Spleen (tissue), 13 donors: ENCODE data around the gene ZC3H13. TPM values are rescaled to one million over a fixed set of nuclear protein-coding genes. Genes with fewer than 3 reads are reported as not detected.

Source experiments
- DNase-seq: peaks from one replicate; pipeline ENCODE4 v3.0.0-alpha.2; 2020
- H3K27ac ChIP-seq, 8 donors: fragments of 200-600 bp; sonication (generic) in 7 of 8; 1 replicate in 4 of 8; 2 replicates in 4 of 8; pipeline versions ENCODE4 v1.5.0 to v1.8.0; 2016 to 2021; ENCODE audit warnings: inconsistent platforms in 4 of 8, mild to moderate bottlenecking in 4 of 8, moderate library complexity in 1 of 8
- H3K27me3 ChIP-seq, 7 donors: fragments of 200-600 bp; sonication (generic) in 6 of 7; replicated peaks in 1 of 7; 1 replicate in 4 of 7; 2 replicates in 3 of 7; pipeline versions ENCODE4 v1.5.0 to v1.8.0; 2016 to 2021; ENCODE audit warnings: inconsistent platforms in 3 of 7, mild to moderate bottlenecking in 1 of 7
- H3K36me3 ChIP-seq, 6 donors: fragments of 200-600 bp; sonication (generic) in 5 of 6; 1 replicate in 4 of 6; 2 replicates in 2 of 6; pipeline versions ENCODE4 v1.5.0 to v1.8.0; 2016 to 2021; ENCODE audit warnings: inconsistent platforms in 2 of 6
- H3K4me1 ChIP-seq, 6 donors: fragments of 200-600 bp; sonication (generic) in 5 of 6; 1 replicate in 3 of 6; 2 replicates in 3 of 6; pipeline versions ENCODE4 v1.5.0 to v1.8.0; 2016 to 2021; ENCODE audit warnings: inconsistent platforms in 3 of 6
- H3K4me3 ChIP-seq, 8 donors: fragments of 200-600 bp; sonication (generic) in 7 of 8; 1 replicate in 4 of 8; 2 replicates in 4 of 8; pipeline versions ENCODE4 v1.5.0 to v1.8.0; 2016 to 2021; ENCODE audit warnings: inconsistent platforms in 4 of 8, mild to moderate bottlenecking in 4 of 8, moderate library complexity in 2 of 8
- H3K9me3 ChIP-seq, 8 donors: fragments of 200-600 bp; sonication (generic) in 7 of 8; 1 replicate in 4 of 8; 2 replicates in 4 of 8; pipeline versions ENCODE4 v1.5.0 to v1.8.0; 2016 to 2021; ENCODE audit warnings: inconsistent platforms in 4 of 8
- CTCF ChIP-seq, 11 experiments: fragments of 200-600 bp in 7 of 11; fragments of 450-650 bp in 4 of 11; sonication (generic) in 4 of 11; IDR thresholded peaks in 8 of 11; conservative IDR thresholded peaks in 3 of 11; 1 replicate in 7 of 11; 2 replicates in 4 of 11; pipeline versions ENCODE4 v1.4.0 to v1.8.0; 2016 to 2021; ENCODE audit warnings: antibody characterized with exemption in 11 of 11, inconsistent platforms in 4 of 11, mild to moderate bottlenecking in 1 of 11
- POLR2A ChIP-seq, 3 donors: fragments of 450-650 bp; IDR thresholded peaks; one replicate each; pipeline ENCODE4 v1.5.1; 2017; ENCODE audit warnings: antibody characterized with exemption in 3 of 3, mild to moderate bottlenecking in 1 of 3
- POLR2AphosphoS5 ChIP-seq, 3 donors: sonication (generic); formaldehyde crosslinking; IDR thresholded peaks; one replicate each; pipeline ENCODE4 v1.5.1; 2017; ENCODE audit warnings: antibody characterized with exemption in 3 of 3
- WGBS, 5 donors: extraction: QIAGEN DNeasy Blood & Tissue Kit in 3 of 5; methylation state at CpG; one replicate each; pipeline versions ENCODE4 v1.1.5 to v1.1.7; 2013 to 2018; 5-methylcytosine and 5-hydroxymethylcytosine counted together
- intact Hi-C: fragments of 100-400 bp; cut with DNase I; formaldehyde crosslinking; loops from one replicate; pipeline ENCODE4 v1.15.0; 2023; ENCODE audit warnings: low total_unique reads
- long read RNA-seq, 2 donors: transcript quantifications; one replicate each; lab custom pipeline, GENCODE V29; 2026
- polyA plus RNA-seq, 3 donors: library from polyadenylated mRNA; stranded (reverse); fragments of 200-250 nt; gene quantifications; one replicate each; pipeline ENCODE4 v1.2.1, GENCODE V29; 2013
- total RNA-seq, 7 donors: library from RNA; depleted of rRNA in 3 of 7; stranded (reverse); fragments of >200 nt in 3 of 7; fragmentation: NEBNext Ultra II Directional in 4 of 7; extraction: Animal tissue kit (Norgen Biotek cat#: 25700) in 4 of 7; gene quantifications; one replicate each; pipeline versions ENCODE4 v1.1.0 to v1.2.1, GENCODE V29; 2016 to 2021
- donor health status: healthy with polysubstance abuse.
- donor health status: DM: no; HTN: no; CAD: no; lungs with moderate emphysema.
- donor health status: DM: no; HTN: no; CAD: no.
- donor health status: Bipolar disorder and iron deficiency.
- donor health status: healthy.
- donor health status: DM: no; HTN: no; CAD: no.
- donor health status: DM: yes; HTN: yes; CAD: no.

Gene ZC3H13
- total RNA-seq: 10 to 100 TPM; 30.0 to 61.2 (median 43.3) TPM
- 10 to 100 TPM in 1 of 3 donors, 1 to 10 TPM in 2; 7.9 to 10.8 (median 8.7) TPM for polyA plus RNA-seq
- long read RNA-seq, donor 1, partial matches to known transcripts: 5 of 5 reads
- long read RNA-seq, donor 1, other reads (novel, unspliced or antisense): 0 of 5 reads
- long read RNA-seq, donor 2, partial matches to known transcripts: 7 of 7 reads
- long read RNA-seq, donor 2, other reads (novel, unspliced or antisense): 0 of 7 reads

DNA sequence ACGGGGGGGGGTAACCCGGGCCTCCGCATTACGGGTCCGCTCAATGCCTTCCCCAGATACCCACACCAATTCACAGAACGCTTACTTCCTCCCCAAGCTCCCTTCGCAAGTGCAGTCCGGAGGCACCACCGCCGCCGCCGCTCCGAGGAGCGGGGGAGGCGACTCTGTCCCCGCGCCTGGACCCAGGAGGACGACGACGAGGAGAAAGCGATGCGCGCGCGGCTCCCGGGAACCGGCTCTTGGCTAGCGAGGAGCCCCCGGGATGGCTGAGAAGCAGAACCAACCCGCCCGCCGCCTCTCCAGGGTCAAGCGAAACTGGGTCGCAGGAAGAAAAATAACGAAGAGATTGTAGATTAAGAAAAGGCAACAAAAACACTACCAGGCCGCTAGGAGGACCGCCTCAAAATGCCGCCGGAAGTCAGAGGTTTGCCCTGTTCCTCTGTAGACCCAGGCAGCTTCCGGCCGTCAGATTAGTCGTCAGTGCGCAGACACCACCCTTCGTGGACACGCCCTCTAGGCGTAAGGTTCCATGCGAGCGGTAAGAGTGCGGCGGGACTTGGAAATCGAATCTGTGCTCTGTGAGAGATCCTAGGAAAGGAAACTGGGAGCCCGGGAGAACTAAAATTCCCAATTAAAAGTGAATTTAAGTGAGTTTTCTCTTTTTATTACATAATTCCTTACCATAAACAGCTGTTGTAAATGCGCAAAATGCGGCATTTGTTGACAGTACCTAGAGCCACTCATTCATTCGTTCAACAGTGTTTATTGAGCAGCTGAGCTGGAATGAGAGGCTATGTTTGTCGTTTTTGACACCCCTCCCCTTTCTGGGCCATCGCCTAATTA, at the start of gene ZC3H13:
TSS of gene ZC3H13 (minus strand) at position 428 of the 843 bp plus-strand sequence. CDS start 7,239 bp downstream, outside the sequence.
- Histone ChIP-seq H3K27ac (peak within 1 kb of the TSS; percentile 92 to 99 (median 98)), H3K27me3 (no peaks in the 10 kb centered on the region), H3K9me3 (no peaks in the 10 kb centered on the region), H3K4me3 (peak within 1 kb of the TSS; percentile 50 to 74 (median 66)), H3K4me1 (peaks cover 16 to 55% (median 35%) of the 10 kb centered on the region in 6 donors), H3K36me3 (no peaks in the 10 kb centered on the region)
- peak; percentile 86 to 93 (median 92) for TF ChIP-seq POLR2AphosphoS5 (IDR thresholded peaks at IDR 0.05)
- TF ChIP-seq POLR2A (IDR thresholded peaks at IDR 0.05): peak in 1 of 3 donors; percentile 5
- peak; percentile 19 to 75 (median 59) for TF ChIP-seq CTCF (IDR thresholded peaks at IDR 0.05 in 8 of 11, conservative IDR thresholded peaks at IDR 0.05 in 3 of 11)
- intact Hi-C loops: no loop called here
- WGBS, 5 donors: 0 to 1% (median 0%) methylated on average over 48 to 57 of the region's 57 CpGs
- peak; percentile 98 for DNase-seq

DNA sequence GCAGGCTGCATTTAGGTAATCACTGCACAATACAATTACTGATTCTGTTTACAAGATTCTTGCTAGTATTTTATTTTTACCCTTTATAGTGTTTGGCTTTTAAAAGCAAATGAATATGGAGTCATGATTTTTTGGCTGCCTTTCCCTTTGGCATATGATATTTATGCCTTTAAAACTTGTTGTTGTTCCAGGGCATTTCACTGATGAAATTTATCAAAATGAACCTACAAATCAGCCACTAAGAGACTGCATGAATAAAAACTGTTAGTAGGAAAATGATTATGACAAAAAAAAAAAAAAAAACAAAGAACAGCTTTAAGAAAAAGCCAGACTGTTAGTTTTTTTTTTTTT, 49.7 kb upstream of the ZC3H13 start:
- no peaks in the 10 kb centered on the region for H3K27me3 ChIP-seq
- intact Hi-C loops: no loop called here
- no peaks in the 10 kb centered on the region for H3K9me3 ChIP-seq
- no peak for TF ChIP-seq POLR2AphosphoS5 (IDR thresholded peaks at IDR 0.05)
- TF ChIP-seq CTCF (IDR thresholded peaks at IDR 0.05 in 8 of 11, conservative IDR thresholded peaks at IDR 0.05 in 3 of 11): no peak
- no peak for TF ChIP-seq POLR2A (IDR thresholded peaks at IDR 0.05)
- no peak overlapping the region for H3K4me3 ChIP-seq
- H3K36me3 ChIP-seq: no peaks in the 10 kb centered on the region
- no peak for DNase-seq
- peak overlapping the region in 1 of 8 donors; percentile 4 for H3K27ac ChIP-seq
- peaks cover 0 to 22% (median 9%) of the 10 kb centered on the region in 6 donors for H3K4me1 ChIP-seq

DNA sequence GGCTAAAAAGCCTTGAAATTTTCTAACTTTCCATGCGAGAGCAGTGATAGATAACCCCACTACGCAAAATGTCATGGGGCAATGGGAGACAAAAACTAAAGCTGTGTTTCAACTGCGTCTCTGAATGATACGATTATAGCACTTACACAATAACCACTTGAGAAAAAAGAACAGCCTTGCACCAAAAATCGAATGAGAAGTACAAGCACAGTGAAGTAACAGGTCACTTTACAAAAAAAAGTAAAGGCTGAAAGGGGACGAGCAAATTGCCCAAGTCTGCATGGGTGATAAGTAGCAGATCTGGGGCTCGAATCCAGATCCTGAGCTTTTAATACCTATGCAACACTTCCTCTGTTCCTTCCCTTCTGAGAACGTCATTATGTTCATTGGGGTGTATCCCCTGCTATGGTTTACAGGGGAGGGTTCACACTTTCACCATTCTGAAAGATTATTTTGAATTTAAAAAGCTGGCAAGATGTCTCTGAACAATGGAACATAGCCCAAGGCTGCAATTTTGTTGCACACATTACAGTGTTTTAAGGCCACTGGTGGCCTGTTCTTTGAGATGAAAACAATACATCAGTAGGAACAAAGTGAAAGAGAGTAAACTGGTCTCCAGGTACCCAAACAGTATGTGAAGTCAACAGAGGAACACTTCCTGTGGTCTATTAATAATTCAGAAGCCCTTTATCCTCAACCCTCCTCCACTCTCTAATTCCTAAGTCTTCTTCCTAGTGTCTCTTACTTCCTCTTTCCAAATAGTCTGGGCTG, 49.1 kb upstream of the ZC3H13 start:
- Histone ChIP-seq H3K4me3 (no peak overlapping the region), H3K36me3 (no peaks in the 10 kb centered on the region), H3K9me3 (no peaks in the 10 kb centered on the region), H3K27ac (peak overlapping the region in 3 of 8 donors; percentile 4 to 20 (median 13)), H3K27me3 (no peaks in the 10 kb centered on the region), H3K4me1 (peaks cover 0 to 16% (median 9%) of the 10 kb centered on the region in 6 donors)
- 36 to 57% (median 50%) methylated on average over 8 of the region's 8 CpGs for WGBS, 5 donors
- TF ChIP-seq POLR2AphosphoS5 (IDR thresholded peaks at IDR 0.05) (no peak), CTCF (IDR thresholded peaks at IDR 0.05 in 8 of 11, conservative IDR thresholded peaks at IDR 0.05 in 3 of 11) (no peak), POLR2A (IDR thresholded peaks at IDR 0.05) (no peak)
- intact Hi-C loops: no loop called here
- DNase-seq: no peak
